NCI-H1436 treated with DMSO at 0.1 percent for 48 hours (cell line): Measurements from ENCODE around the gene UFC1.

Source experiments
- DNase-seq: peaks from one replicate; lab custom pipeline; 2025; lab: John Stamatoyannopoulos, UW

Gene UFC1

GRCh38 chr1:161171191-161171590 is 17.4 kb downstream of the UFC1 start:
- no peak for DNase-seq

GRCh38 chr1:161171696-161172095 is 17.9 kb downstream of the UFC1 start:
- DNase-seq: no peak

- no peak for DNase-seq
Observed at GRCh38 chr1:161172349-161172748, 18.6 kb downstream of the UFC1 start.

- DNase-seq: no peak
Observed at GRCh38 chr1:161172776-161173376, 19.1 kb downstream of the UFC1 start.

- no peak for DNase-seq
Observed at GRCh38 chr1:161173711-161174110, 19.9 kb downstream of the UFC1 start.

- DNase-seq: no peak
Observed at GRCh38 chr1:161174911-161175310, 21.1 kb downstream of the UFC1 start.

- DNase-seq: no peak
Observed at GRCh38 chr1:161175771-161176453, 22.1 kb downstream of the UFC1 start.

- DNase-seq: no peak
Observed at GRCh38 chr1:161176468-161177111, 22.8 kb downstream of the UFC1 start.

- no peak for DNase-seq
Observed at GRCh38 chr1:161177112-161177935, 23.5 kb downstream of the UFC1 start, which contains the start of gene B4GALT3. Gene B4GALT3 (minus strand): TSS chr1:161177507. CDS start chr1:161176060, 1,447 bp downstream.

- no peak for DNase-seq
Observed at GRCh38 chr1:161177936-161178244, 24.1 kb downstream of the UFC1 start.

- no peak for DNase-seq
Observed at GRCh38 chr1:161179698-161180097, 25.9 kb downstream of the UFC1 start.

GRCh38 chr1:161180639-161181038 is 26.9 kb downstream of the UFC1 start:
- no peak for DNase-seq

GRCh38 chr1:161182214-161182613 is 28.4 kb downstream of the UFC1 start:
- no peak for DNase-seq

GRCh38 chr1:161185282-161185682 is 31.5 kb downstream of the UFC1 start:
- DNase-seq: no peak

- no peak for DNase-seq
Observed at GRCh38 chr1:161185732-161186311, 32.0 kb downstream of the UFC1 start.

- DNase-seq: no peak
Observed at GRCh38 chr1:161187311-161187710, 33.5 kb downstream of the UFC1 start.

GRCh38 chr1:161188381-161188780 is 34.6 kb downstream of the UFC1 start:
- no peak for DNase-seq

- no peak for DNase-seq
Observed at GRCh38 chr1:161189036-161189435, 35.3 kb downstream of the UFC1 start.

- DNase-seq: no peak
Observed at GRCh38 chr1:161190962-161191521, 37.3 kb downstream of the UFC1 start.

GRCh38 chr1:161191971-161192370 is 38.2 kb downstream of the UFC1 start:
- DNase-seq: no peak

GRCh38 chr1:161192476-161193465 is 39.0 kb downstream of the UFC1 start:
- no peak for DNase-seq
